Bone marrow (tissue), 2 donors: ENCODE results near the gene MGRN1.

Experiments
- DNase-seq, 2 donors: peaks; one replicate each; lab custom pipeline; 2025; lab: John Stamatoyannopoulos, UW

The MGRN1 gene

DNA sequence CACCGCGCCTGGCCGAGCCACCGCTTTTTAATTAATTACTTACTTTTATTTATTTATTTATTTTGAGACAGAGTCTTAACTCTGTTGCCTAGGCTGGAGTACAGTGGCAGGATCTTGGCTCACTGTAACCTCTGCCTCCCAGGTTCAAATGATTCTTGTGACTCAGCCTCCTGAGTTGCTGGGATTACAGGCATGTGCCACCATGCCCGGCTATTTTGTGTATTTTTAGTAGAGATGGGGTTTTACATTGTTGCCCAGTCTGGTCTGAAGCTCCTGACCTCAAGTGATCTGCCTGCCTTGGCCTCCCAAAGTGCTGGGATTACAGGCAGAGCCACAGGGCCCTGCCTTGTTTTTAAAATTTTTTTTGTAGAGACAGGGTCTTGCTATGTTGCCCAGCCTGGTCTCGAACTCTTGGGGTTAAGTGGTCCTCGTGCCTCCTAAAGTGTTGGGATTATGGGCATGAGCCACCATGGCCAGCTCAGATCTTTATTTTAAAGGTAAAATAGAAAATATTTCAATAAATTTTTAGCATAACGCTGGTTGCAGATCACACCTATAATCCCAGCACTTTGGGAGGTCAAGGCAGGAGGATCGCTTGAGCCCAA, 50.4 kb downstream of the MGRN1 start:
- no peak for DNase-seq

GRCh38 chr16:4675864-4676786, 51.5 kb downstream of the MGRN1 start:
- no peak for DNase-seq

- DNase-seq = no peak
These were observed 52.2 kb downstream of the MGRN1 start for GRCh38 chr16:4676831-4677230.

- DNase-seq = no peak
These were observed 52.8 kb downstream of the MGRN1 start for GRCh38 chr16:4677390-4677789.

DNA sequence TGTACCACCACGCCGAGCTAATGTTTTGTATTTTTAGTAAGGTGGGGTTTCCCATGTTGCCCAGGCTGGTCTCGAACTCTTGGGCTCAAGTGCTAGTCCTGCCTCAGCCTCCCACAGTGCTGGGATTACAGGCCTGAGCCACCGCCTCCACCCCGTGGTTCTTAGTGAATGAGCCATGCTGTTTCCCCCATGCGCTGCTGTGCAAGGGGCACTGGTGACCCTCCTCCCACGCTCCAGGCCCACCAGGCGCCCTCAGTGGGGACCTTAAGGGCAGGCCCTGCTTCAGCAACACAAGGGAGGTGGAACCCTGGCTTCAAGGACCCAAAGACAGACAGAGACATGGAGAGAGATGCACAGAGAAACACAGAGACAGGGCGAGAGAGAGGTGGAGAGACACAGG, 53.4 kb downstream of the MGRN1 start:
- no peak for DNase-seq

- DNase-seq = no peak
These were observed 54.0 kb downstream of the MGRN1 start for GRCh38 chr16:4678596-4678995.

DNA sequence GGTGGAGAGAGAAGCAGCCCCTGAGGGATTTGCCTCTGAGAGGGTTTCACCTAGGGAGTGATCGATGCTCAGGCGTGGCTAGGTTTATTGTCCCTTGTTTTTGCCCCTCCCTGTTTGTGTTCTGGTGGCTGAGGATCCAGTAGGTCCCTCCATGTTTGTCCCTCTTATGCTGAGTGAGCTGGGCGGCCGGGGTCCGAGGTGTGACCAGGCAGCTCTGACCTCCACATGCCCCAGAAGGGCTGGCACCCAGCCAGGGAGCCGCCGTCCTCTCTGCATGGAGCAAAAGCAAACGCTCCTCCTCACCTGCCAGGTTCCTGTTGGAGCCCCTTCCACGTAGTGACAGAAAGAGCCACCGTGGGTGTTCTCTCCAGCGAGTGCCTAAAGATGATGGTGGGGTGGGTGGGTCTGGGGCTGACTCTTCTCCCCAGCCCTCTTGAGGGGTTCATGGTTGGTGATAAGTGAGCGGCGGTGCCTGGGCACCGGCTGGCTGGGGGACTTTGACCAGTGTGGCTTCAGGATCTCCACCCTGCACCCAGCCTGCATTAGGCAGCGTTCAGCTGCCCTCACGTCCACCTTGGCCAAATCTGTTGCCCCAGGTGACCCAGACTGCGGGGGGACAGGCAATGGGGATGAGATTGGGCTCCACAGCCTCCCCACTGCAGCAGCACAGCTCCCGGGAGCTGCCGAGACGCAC, 54.7 kb downstream of the MGRN1 start:
- no peak for DNase-seq

- no peak for DNase-seq
These were observed 55.4 kb downstream of the MGRN1 start for GRCh38 chr16:4679850-4680636.

- DNase-seq = no peak
These were observed 56.2 kb downstream of the MGRN1 start for GRCh38 chr16:4680673-4681470.

- DNase-seq = no peak
These were observed 57.0 kb downstream of the MGRN1 start for GRCh38 chr16:4681471-4682083.

- DNase-seq = no peak
These were observed 57.5 kb downstream of the MGRN1 start for GRCh38 chr16:4682084-4682591.

GRCh38 chr16:4682616-4683254, 58.1 kb downstream of the MGRN1 start:
- no peak for DNase-seq

DNA sequence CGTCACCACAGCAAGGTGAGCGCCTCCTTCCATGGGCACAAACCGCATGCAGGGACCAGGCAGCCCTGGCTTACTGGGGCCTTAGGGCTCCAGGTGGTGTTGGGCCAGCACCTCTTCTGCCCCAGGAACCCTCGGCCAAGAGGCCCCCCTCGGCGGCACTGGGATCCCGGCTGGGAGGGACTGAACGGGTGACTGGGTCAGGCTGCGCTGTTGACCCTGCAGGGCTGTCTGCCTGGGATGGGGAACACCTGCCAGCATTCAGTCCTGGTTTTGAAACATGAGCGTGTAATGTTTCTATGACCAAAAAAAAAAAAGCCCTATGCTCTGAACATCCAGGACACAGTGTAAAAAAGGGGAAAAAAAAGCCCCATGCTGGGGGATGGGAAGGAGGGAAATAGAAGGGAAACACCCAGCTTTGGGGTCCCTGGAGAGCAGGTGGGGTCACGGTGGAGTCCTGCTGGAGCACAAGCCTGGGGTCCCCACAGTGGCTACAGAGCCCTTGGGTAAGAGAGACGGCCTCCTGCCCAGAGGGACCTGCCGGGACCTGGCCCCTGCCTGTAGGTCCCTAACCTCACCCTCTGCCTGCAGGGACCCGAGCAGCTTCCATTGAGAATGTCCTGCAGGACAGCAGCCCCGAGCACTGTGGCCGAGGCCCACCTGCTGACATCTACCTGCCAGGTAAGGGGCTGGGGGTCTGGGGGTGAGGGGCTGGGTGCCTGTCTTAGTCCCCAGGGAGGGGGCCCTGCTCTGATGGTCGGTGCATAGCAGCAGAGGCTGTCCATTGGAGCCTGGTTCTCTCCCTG, 58.8 kb downstream of the MGRN1 start:
- no peak for DNase-seq

GRCh38 chr16:4684058-4684715, 59.6 kb downstream of the MGRN1 start:
- DNase-seq = no peak

GRCh38 chr16:4684763-4685162, 60.1 kb downstream of the MGRN1 start:
- DNase-seq = no peak

GRCh38 chr16:4685292-4685691, 60.7 kb downstream of the MGRN1 start:
- DNase-seq = no peak

- no peak for DNase-seq
These were observed 61.3 kb downstream of the MGRN1 start for GRCh38 chr16:4685776-4686496.
